ENCODE measurements around the gene ZNF618.

Gene ZNF618

DNA sequence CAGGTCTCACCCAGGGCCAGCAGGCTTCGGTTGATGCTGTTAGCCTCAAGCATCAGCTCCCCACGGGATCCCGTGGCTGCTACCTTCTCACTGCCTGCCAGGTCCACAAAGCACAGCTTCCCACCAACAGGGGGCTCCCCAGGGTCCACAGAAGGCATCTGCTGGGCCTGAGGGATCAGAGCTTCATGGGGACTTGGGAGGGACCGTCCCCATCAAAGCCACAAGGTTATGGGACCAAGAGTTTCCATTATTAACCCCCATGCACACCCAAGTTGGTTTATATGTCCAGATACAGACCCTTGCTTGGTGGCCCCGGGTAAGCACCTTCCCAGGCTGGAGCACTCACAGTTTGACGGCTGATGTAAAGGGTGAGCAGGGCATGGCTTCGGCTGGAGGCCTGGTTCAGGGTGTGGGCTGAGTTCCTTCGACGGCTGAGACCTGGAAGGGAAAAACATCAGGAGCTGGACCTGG, 220.0 kb downstream of the ZNF618 start:
- in situ Hi-C loops (cut with MboI; ENCODE audit: low pct_unique_long_range_greater_than_20kb, low sequenced_read_pairs): no loop called here
- DNase-seq: no peak

DNA sequence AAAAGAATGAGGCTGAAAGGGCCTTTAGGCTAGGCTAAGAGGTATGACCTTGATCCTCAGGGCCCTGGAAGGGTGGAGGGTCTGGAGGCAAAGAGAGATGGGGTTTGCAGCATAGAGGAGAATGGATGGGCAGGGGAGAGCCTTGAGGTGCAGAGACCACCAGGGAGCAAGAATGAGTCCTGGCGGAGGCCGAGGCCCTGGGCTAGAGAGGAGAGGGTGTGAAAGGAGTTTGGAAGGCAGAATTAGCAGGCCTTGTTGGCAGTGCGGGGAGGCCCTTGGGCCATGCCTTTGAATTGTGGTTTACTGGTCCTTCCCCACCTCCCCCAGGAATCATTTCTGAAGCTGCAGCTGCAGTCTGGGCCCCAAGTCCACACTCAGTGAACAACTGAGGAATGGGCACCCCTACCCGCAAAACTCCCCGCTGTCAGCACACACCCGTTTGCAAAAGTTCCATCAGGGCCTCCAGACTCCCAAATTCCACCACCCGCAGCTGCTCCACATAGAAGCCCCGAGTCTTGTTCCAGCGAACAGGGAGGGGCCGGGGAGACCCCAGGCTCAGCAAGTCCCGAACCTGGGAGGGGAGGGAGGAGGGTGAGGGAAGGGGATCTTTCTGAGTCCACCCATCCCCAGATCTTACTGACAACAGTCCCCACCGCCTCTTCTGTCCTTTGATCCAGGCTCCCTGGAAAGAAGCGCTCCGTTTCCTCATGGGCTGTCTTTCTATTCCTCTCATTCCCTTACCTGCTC, 220.9 kb downstream of the ZNF618 start:
- in situ Hi-C loops (cut with MboI; ENCODE audit: low pct_unique_long_range_greater_than_20kb, low sequenced_read_pairs): no loop called here
- no peak for DNase-seq

DNA sequence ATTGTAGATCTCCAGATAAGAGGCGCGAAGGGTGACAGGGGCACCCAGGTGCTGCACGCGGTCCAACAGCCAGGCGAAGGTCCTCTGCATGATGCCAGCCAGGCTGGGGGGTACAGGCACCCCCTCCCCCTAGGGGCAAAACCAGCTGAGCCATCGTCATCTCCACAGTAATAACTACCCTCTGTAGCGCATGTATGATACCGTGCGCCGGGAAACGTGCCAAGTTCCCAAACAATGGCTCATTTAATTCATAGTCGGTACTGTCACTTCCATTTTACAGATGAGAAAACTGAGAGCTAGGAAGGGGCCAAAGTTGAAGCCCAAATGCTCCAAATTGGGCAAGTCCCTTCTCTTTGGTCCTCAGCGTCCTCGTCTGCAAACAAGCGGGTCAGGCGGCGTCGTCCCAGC, 221.5 kb downstream of the ZNF618 start:
- in situ Hi-C loops (cut with MboI; ENCODE audit: low pct_unique_long_range_greater_than_20kb, low sequenced_read_pairs): no loop called here
- no peak for DNase-seq

DNA sequence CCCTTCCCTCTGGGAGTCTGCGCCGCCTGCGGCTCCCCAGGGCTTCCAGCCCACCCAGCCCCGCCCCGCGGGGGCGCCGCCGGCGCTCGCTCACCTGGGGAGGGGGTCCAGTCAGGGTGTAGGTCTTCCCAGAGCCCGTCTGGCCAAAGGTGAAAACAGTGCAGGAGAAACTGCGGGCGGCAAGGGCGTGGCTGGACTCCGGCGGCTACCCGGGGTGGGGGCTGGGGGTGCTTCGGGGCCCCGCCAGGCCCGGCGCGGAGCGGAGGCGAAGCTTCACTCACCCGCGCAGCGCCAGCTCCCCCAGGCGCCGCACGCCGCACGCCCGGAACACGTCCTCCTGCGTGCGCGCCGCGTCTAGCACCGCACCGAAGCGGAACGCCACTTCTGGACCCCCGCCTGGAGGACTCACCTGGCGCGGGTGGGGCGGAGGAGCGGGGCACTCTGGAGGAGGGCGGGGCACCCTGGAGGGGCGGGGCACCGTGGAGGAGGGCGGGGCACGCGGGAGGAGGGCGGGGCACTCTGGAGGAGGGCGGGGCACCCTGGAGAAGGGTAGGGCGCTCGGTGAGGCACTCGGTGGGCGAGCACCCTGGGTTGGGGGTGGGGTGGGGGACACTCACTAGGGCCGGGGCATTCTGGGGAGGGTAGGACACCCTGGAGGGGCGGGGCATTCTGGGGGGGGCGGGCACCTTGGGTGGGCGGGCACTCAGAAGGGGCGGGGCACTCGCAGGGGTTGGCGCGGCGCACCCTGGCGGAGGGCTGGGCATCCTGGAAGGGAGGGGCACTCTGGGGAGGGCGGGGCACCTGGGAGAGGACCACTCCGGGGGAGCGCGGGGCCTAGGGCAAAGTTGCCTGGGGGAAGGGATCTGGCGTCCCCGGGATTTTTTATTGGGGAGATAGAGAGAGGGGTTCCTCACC, 222.2 kb downstream of the ZNF618 start:
- in situ Hi-C loops (cut with MboI; ENCODE audit: low pct_unique_long_range_greater_than_20kb, low sequenced_read_pairs): no loop called here
- DNase-seq: peak; percentile 29

DNA sequence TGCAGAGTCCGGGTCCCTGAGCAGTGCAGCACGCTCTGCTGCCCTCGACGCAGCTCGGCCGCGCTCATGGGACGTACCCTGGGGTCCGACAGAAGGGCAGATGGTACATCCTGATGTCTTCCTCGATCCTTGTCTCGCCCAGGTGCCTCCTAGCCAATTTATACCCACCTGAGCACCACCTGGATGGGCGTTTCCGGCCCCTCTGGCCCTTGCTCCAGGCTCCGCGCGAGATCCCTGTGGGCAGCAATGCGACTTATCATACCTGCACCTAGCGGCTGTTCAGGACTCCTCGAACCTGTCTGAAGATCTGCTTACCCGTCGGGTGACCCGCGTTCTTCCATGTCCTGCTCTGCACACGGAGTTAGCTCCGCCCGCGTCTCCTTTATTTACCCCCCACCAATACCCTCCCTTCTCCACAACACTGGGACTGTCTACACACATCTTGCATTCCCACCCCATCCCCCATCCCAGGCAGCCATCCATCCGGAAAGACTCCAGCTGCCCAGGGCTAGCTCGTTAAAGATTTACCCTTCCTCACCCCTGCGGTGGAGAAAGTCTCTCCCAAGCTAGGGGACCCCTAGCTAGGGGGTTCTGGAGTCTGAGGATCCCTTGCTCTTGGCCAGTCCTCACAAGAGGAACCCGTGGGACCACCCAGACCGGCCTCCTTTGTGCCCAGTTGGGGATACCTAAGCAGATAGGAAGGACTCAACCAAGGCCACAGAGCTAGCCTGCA, 223.0 kb downstream of the ZNF618 start, which contains the start of gene KIF12:
Gene KIF12, minus strand, starts transcription at position 357 of the 733 bp plus-strand sequence. Its CDS starts 16 bp downstream, at position 341.
- in situ Hi-C loops (cut with MboI; ENCODE audit: low pct_unique_long_range_greater_than_20kb, low sequenced_read_pairs): no loop called here
- DNase-seq: no peak

- no peak for DNase-seq
- in situ Hi-C loops (cut with MboI; ENCODE audit: low pct_unique_long_range_greater_than_20kb, low sequenced_read_pairs): no loop called here
Observed at GRCh38 chr9:114099669-114100270, 223.7 kb downstream of the ZNF618 start.

GRCh38 chr9:114100536-114100935, 224.4 kb downstream of the ZNF618 start:
- in situ Hi-C loops (cut with MboI; ENCODE audit: low pct_unique_long_range_greater_than_20kb, low sequenced_read_pairs): no loop called here
- DNase-seq: no peak

DNA sequence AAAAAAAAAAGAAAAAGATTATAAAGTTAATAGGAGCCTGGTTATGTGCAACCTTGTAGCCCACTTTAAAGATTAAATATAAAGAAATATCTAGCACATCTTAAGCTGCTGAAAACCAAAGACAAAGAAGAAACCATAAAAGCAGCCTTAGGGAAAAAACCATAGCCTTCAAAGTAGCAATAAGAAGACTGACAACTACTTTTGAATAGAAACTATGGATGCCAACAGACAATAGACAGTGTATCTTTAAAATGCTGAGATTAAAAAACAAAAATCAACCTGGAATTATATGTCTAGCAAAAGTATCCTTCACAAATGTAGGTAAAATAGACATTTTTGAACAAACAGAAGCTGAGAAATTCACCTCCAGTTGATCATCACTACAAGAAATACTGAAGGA, 226.4 kb downstream of the ZNF618 start:
- no peak for DNase-seq
- in situ Hi-C loops (cut with MboI; ENCODE audit: low pct_unique_long_range_greater_than_20kb, low sequenced_read_pairs): no loop called here

GRCh38 chr9:114105236-114105635, 229.1 kb downstream of the ZNF618 start:
- in situ Hi-C loops (cut with MboI; ENCODE audit: low pct_unique_long_range_greater_than_20kb, low sequenced_read_pairs): no loop called here

More at GRCh38 chr9:114105236-114105635, 229.1 kb downstream of the ZNF618 start:
- DNase-seq: no peak
